GM12878 (cell line): Measurements from ENCODE around the gene KRT20.

ENCODE experiments used
- CBX3 ChIP-seq: fragments of 200-600 bp; sonication (generic); IDR thresholded peaks from 2 replicates; pipeline ENCODE4 v1.6.1; 2016; ENCODE audit warnings: low read depth, borderline replicate concordance
- HCFC1 ChIP-seq: fragments of 150-350 bp; IDR thresholded peaks from 2 replicates; pipeline ENCODE4 v1.6.1; 2014; ENCODE audit warnings: low read length
- HDAC6 ChIP-seq: fragments of 200-600 bp; sonication (generic); IDR thresholded peaks from one replicate; pipeline ENCODE4 v1.8.0; 2017; ENCODE audit warnings: antibody characterized with exemption; ENCODE audit not compliant: unreplicated experiment
- JUND ChIP-seq: IDR thresholded peaks from 2 replicates; pipeline ENCODE4 v1.6.1; 2012; ENCODE audit warnings: low read depth, mild to moderate bottlenecking, low read length, improper control_type of control experiment, moderate library complexity
- MYB ChIP-seq: fragments of 150-350 bp; IDR thresholded peaks from 2 replicates; pipeline ENCODE4 v1.6.1; 2014; ENCODE audit warnings: mild to moderate bottlenecking, low read depth, low read length, borderline replicate concordance
- NFYB ChIP-seq: IDR thresholded peaks from 2 replicates; pipeline ENCODE4 v1.6.1; 2011; ENCODE audit warnings: low read depth, mild to moderate bottlenecking, low read length, improper control_type of control experiment, moderate library complexity; ENCODE audit not compliant: insufficient read depth
- POLR2A ChIP-seq: IDR thresholded peaks from 2 replicates; pipeline ENCODE4 v1.6.1; 2011; ENCODE audit warnings: low read depth, mild to moderate bottlenecking, low read length
- POU2F2 ChIP-seq: IDR thresholded peaks from 3 replicates; pipeline ENCODE4 v1.6.1; 2011; ENCODE audit warnings: low read depth, mild to moderate bottlenecking, low read length, borderline replicate concordance
- ZZZ3 ChIP-seq: IDR thresholded peaks from 2 replicates; pipeline ENCODE4 v1.6.1; 2011; ENCODE audit warnings: low read depth; ENCODE audit not compliant: control insufficient read depth, insufficient read length
- TF ChIP-seq, protein P1 (sequence below): fragments of 450-650 bp; IDR thresholded peaks from 2 replicates; pipeline ENCODE4 v1.6.1; 2017; ENCODE audit warnings: mild to moderate bottlenecking
- TF ChIP-seq, protein P2 (sequence below), 3 experiments: IDR thresholded peaks in 2 of 3; conservative IDR thresholded peaks in 1 of 3; 2 replicates each; pipeline ENCODE4 v1.5.1; 2011; ENCODE audit warnings: low read depth in 3 of 3, low read length in 3 of 3, mild to moderate bottlenecking in 3 of 3, control low read depth in 2 of 3, moderate library complexity in 2 of 3, inconsistent platforms in 1 of 3, mixed read lengths in 1 of 3; ENCODE audit not compliant: control insufficient read depth in 2 of 3, insufficient read depth in 1 of 3; ENCODE audit errors: extremely low read depth in 1 of 3
- TF ChIP-seq, protein P3 (sequence below): IDR thresholded peaks from 2 replicates; pipeline ENCODE4 v1.6.1; 2012; ENCODE audit warnings: mild to moderate bottlenecking, low read depth, low read length

DNA sequence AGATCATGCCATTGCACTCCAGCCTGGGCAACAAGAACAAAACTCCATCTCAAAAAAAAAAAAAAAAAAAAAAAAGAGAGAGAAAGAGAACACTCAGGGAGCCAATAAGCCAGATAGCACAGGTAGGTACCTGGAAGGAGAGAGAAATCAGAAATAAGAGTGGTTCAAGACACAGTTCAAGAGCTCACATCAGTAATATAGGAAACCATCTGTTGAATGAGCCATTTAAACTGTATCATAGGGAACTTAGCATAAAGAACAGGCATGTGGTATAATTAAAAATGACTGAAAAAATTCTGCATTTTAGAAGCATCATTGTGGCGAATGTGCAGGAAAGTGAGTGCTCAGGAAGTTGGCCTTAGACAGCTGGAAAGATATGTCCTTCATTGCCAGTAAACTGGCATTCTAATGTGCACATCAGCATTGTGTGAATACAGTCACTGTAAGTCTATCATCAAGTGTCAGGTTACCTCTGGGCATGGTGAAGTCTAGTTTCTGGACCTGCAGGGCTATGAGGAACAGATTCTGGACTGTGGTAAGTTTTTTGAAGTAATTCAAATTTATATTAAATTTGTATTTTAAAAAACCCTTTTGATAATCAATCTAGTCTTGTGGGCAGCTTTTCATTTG lies 38.4 kb downstream of the KRT20 start:
- TF ChIP-seq JUND (no peak), ZZZ3 (no peak), POU2F2 (no peak), HDAC6 (no peak), HCFC1 (no peak), CBX3 (no peak), POLR2A (no peak), NFYB (no peak), MYB (no peak)
- TF ChIP-seq, protein P1, sequence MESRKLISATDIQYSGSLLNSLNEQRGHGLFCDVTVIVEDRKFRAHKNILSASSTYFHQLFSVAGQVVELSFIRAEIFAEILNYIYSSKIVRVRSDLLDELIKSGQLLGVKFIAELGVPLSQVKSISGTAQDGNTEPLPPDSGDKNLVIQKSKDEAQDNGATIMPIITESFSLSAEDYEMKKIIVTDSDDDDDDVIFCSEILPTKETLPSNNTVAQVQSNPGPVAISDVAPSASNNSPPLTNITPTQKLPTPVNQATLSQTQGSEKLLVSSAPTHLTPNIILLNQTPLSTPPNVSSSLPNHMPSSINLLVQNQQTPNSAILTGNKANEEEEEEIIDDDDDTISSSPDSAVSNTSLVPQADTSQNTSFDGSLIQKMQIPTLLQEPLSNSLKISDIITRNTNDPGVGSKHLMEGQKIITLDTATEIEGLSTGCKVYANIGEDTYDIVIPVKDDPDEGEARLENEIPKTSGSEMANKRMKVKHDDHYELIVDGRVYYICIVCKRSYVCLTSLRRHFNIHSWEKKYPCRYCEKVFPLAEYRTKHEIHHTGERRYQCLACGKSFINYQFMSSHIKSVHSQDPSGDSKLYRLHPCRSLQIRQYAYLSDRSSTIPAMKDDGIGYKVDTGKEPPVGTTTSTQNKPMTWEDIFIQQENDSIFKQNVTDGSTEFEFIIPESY, result no peak
- TF ChIP-seq, protein P2, sequence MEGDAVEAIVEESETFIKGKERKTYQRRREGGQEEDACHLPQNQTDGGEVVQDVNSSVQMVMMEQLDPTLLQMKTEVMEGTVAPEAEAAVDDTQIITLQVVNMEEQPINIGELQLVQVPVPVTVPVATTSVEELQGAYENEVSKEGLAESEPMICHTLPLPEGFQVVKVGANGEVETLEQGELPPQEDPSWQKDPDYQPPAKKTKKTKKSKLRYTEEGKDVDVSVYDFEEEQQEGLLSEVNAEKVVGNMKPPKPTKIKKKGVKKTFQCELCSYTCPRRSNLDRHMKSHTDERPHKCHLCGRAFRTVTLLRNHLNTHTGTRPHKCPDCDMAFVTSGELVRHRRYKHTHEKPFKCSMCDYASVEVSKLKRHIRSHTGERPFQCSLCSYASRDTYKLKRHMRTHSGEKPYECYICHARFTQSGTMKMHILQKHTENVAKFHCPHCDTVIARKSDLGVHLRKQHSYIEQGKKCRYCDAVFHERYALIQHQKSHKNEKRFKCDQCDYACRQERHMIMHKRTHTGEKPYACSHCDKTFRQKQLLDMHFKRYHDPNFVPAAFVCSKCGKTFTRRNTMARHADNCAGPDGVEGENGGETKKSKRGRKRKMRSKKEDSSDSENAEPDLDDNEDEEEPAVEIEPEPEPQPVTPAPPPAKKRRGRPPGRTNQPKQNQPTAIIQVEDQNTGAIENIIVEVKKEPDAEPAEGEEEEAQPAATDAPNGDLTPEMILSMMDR (IDR thresholded peaks at IDR 0.05 in 2 of 3, conservative IDR thresholded peaks at IDR 0.05 in 1 of 3; ENCODE audit: control insufficient read depth in 2 of 3, extremely low read depth in 1 of 3, insufficient read depth in 1 of 3, low read depth in 3 of 3, low read length in 3 of 3), result no peak
- TF ChIP-seq, protein P3, sequence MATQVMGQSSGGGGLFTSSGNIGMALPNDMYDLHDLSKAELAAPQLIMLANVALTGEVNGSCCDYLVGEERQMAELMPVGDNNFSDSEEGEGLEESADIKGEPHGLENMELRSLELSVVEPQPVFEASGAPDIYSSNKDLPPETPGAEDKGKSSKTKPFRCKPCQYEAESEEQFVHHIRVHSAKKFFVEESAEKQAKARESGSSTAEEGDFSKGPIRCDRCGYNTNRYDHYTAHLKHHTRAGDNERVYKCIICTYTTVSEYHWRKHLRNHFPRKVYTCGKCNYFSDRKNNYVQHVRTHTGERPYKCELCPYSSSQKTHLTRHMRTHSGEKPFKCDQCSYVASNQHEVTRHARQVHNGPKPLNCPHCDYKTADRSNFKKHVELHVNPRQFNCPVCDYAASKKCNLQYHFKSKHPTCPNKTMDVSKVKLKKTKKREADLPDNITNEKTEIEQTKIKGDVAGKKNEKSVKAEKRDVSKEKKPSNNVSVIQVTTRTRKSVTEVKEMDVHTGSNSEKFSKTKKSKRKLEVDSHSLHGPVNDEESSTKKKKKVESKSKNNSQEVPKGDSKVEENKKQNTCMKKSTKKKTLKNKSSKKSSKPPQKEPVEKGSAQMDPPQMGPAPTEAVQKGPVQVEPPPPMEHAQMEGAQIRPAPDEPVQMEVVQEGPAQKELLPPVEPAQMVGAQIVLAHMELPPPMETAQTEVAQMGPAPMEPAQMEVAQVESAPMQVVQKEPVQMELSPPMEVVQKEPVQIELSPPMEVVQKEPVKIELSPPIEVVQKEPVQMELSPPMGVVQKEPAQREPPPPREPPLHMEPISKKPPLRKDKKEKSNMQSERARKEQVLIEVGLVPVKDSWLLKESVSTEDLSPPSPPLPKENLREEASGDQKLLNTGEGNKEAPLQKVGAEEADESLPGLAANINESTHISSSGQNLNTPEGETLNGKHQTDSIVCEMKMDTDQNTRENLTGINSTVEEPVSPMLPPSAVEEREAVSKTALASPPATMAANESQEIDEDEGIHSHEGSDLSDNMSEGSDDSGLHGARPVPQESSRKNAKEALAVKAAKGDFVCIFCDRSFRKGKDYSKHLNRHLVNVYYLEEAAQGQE, result no peak
